Measurements from ENCODE around the gene HSPB1. TPM values are rescaled to one million over a fixed set of nuclear protein-coding genes. Genes with fewer than 3 reads are reported as not detected.

The HSPB1 gene
- total and polyA plus RNA-seq, 12 donors, result 1,266 to 6,886 (median 2,108) TPM

DNA sequence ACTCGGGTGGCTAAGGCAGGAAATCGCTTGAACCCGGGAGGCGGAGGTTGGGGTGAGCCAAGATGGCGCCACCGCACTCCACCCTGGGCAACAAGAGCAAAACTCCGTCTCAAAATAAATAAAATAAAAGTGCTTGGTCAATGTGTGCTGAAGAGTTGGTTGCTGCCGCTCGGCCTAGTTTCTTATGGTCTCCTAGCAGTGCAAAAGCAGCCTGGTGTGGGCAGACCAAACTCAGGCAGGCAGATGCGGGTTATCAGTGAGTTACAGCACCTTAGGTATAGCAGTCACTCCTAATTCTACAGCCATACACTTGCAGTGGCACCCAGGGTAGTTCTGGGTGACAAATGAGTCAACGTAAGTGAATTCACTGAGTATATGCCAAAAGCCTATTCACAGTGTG is 22.6 kb downstream of the HSPB1 start:
- no peak for DNase-seq
- intact Hi-C loops (cut with DNase I), result no loop called here
- Histone ChIP-seq H3K4me1 (peaks cover 7 to 88% (median 51%) of the 10 kb centered on the region in 9 donors), H3K36me3 (peaks cover 0 to 71% (median 20%) of the 10 kb centered on the region in 9 donors), H3K27ac (peak overlapping the region in 2 of 10 donors; percentile 84 to 88), H3K9me3 (no peaks in the 10 kb centered on the region), H3K4me3 (no peak overlapping the region), H3K27me3 (no peaks in the 10 kb centered on the region)
- no peak for ATAC-seq
- WGBS, 2 donors, result 95 to 96% methylated on average over 11 of the region's 11 CpGs
- no peak for TF ChIP-seq CTCF (IDR thresholded peaks at IDR 0.05)

DNA sequence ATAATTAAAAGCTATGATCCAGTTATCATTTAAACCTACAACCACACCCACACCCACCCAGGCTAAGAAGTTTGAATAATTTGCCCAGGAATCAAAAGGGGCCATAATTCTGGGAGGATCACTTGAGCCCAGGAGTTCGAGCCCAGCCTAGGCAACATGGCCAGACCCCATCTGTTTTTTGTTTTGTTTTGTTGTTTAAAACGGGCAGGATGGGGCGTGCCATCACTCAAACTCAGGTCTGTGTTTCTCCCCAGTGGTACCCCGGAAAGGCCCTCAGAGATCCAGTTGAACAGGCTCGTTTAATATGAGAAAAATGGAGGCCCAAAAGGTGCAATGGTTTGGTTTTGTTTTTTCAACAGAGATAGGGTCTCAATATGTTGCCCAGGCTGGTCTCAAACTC is 23.3 kb downstream of the HSPB1 start:
- Histone ChIP-seq H3K27ac (peak overlapping the region in 5 of 10 donors; percentile 10 to 88 (median 66)), H3K4me1 (peaks cover 7 to 94% (median 59%) of the 10 kb centered on the region in 9 donors), H3K27me3 (no peaks in the 10 kb centered on the region), H3K9me3 (no peaks in the 10 kb centered on the region), H3K4me3 (no peak overlapping the region), H3K36me3 (peaks cover 0 to 76% (median 20%) of the 10 kb centered on the region in 9 donors)
- DNase-seq (no peak), ATAC-seq (no peak)
- WGBS, 2 donors, result 87 to 93% methylated on average over 5 of the region's 5 CpGs
- intact Hi-C loops (cut with DNase I), result no loop called here
- TF ChIP-seq CTCF (IDR thresholded peaks at IDR 0.05), result no peak

- Histone ChIP-seq H3K4me1 (peaks cover 7 to 94% (median 60%) of the 10 kb centered on the region in 9 donors), H3K36me3 (peaks cover 0 to 84% (median 20%) of the 10 kb centered on the region in 9 donors)
- peak in 3 of 8 donors; percentile 11 to 28 (median 15) for ATAC-seq
These were observed 24.3 kb downstream of the HSPB1 start for GRCh38 chr7:76326646-76327233.

DNA sequence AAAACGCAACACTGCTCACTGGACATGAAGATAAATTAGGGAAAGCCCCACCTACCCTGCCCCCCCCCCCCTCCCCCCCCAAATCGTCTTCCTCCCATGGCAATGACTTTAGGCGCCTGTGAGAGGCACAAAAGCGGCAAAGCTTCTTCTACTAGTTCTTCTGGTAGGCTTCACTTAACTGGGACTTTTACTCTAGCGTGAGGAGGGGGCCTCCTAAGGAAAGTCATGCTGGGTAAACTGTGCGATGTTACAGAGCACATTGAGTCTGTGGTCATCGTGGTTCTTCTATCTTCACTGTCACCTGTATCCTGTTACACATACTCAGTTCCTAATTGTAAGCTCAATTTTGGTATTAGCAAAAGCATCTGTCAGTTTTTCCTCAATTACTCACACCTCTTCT is 25.1 kb downstream of the HSPB1 start:
- Histone ChIP-seq H3K4me3 (no peak overlapping the region), H3K9me3 (no peaks in the 10 kb centered on the region), H3K36me3 (peaks cover 0 to 89% (median 20%) of the 10 kb centered on the region in 9 donors), H3K27ac (peak overlapping the region in 5 of 10 donors; percentile 1 to 88 (median 65)), H3K27me3 (no peaks in the 10 kb centered on the region), H3K4me1 (peaks cover 7 to 94% (median 61%) of the 10 kb centered on the region in 9 donors)
- TF ChIP-seq CTCF (IDR thresholded peaks at IDR 0.05), result no peak
- intact Hi-C loops (cut with DNase I), result no loop called here
- WGBS, 2 donors, result 50 to 64% methylated on average over 7 of the region's 7 CpGs
- ATAC-seq, result no peak
- no peak for DNase-seq

More at GRCh38 chr7:76326646-76327233, 24.3 kb downstream of the HSPB1 start:
- intact Hi-C loops (cut with DNase I), result no loop called here
- Histone ChIP-seq H3K9me3 (no peaks in the 10 kb centered on the region), H3K27ac (peak overlapping the region in 7 of 10 donors; percentile 26 to 88 (median 63)), H3K4me3 (no peak overlapping the region), H3K27me3 (no peaks in the 10 kb centered on the region)
- TF ChIP-seq CTCF (IDR thresholded peaks at IDR 0.05), result no peak
- 30 to 43% methylated on average over 5 of the region's 5 CpGs for WGBS, 2 donors
- DNase-seq, result no peak
